CD4-positive, CD25-positive, alpha-beta regulatory T cell (primary cell): Measurements from ENCODE around the gene RUNX1. TPM values are rescaled to one million over a fixed set of nuclear protein-coding genes. Genes with fewer than 3 reads are reported as not detected.

Source experiments
- ATAC-seq, 2 donors: fragments of 150-1000 bp; cut with Tn5 transposase; one replicate each; pipeline ENCODE4 v1.10.0; 2021; ENCODE audit warnings: low read depth in 2 of 2, moderate number of reproducible peaks in 2 of 2, moderate library complexity in 1 of 2
- DNase-seq, 3 donors: peaks; one replicate each; pipeline versions ENCODE4 v3.0.0 to v3.0.0-alpha.2; 2012 to 2022; ENCODE audit warnings: mixed read lengths in 1 of 3
- H3K27ac ChIP-seq: one replicate; pipeline ENCODE4 v1.7.0; 2013; ENCODE audit warnings: mild to moderate bottlenecking, low read length; ENCODE audit not compliant: insufficient read depth, poor library complexity, severe bottlenecking
- H3K27me3 ChIP-seq: one replicate; pipeline ENCODE4 v1.7.0; 2013; ENCODE audit warnings: low read length; ENCODE audit not compliant: control insufficient read depth, insufficient read depth
- H3K36me3 ChIP-seq: one replicate; pipeline ENCODE4 v1.7.0; 2013; ENCODE audit warnings: mild to moderate bottlenecking, low read length, moderate library complexity; ENCODE audit not compliant: control insufficient read depth, insufficient read depth
- H3K4me1 ChIP-seq: 2 replicates; pipeline ENCODE4 v1.7.0; 2013; ENCODE audit warnings: mild to moderate bottlenecking, low read length; ENCODE audit not compliant: insufficient read depth, control insufficient read depth, poor library complexity, severe bottlenecking
- H3K4me3 ChIP-seq: one replicate; pipeline ENCODE4 v1.7.0; 2013; ENCODE audit warnings: low read depth, mild to moderate bottlenecking, low read length, moderate library complexity
- H3K9me3 ChIP-seq, 2 experiments: 1 replicate in 1 of 2; 2 replicates in 1 of 2; pipeline ENCODE4 v1.7.0; 2013; ENCODE audit warnings: low read length in 2 of 2, mild to moderate bottlenecking in 1 of 2, moderate library complexity in 1 of 2; ENCODE audit not compliant: control insufficient read depth in 2 of 2
- H3K27ac Mint-ChIP-seq, 3 donors: one replicate each; pipeline ENCODE4 v1.8.0; 2020 to 2022; ENCODE audit warnings: mild to moderate bottlenecking in 3 of 3, mixed read lengths in 3 of 3, moderate library complexity in 2 of 3
- H3K27me3 Mint-ChIP-seq: one replicate; pipeline ENCODE4 v1.8.0; 2022; ENCODE audit warnings: mild to moderate bottlenecking, mixed read lengths
- H3K36me3 Mint-ChIP-seq: one replicate; pipeline ENCODE4 v1.8.0; 2020; ENCODE audit warnings: mixed read lengths
- H3K4me1 Mint-ChIP-seq, 4 donors: one replicate each; pipeline ENCODE4 v1.8.0; 2020 to 2022; ENCODE audit warnings: mixed read lengths in 4 of 4, mild to moderate bottlenecking in 1 of 4
- H3K4me3 Mint-ChIP-seq, 4 donors: one replicate each; pipeline ENCODE4 v1.8.0; 2020 to 2022; ENCODE audit warnings: mild to moderate bottlenecking in 4 of 4, mixed read lengths in 4 of 4, moderate library complexity in 3 of 4
- H3K9me3 Mint-ChIP-seq, 7 donors: one replicate each; pipeline ENCODE4 v1.8.0; 2020 to 2022; ENCODE audit warnings: mixed read lengths in 7 of 7, mild to moderate bottlenecking in 3 of 7, moderate library complexity in 2 of 7
- polyA plus RNA-seq, 4 donors: library from polyadenylated mRNA; unstranded; fragments of 300-500 nt; fragmentation: Illumina TruSeq; gene quantifications; one replicate each; pipeline ENCODE4 v1.2.3, GENCODE V29; 2021
- total RNA-seq: library from RNA; stranded (reverse); gene quantifications from one replicate; pipeline ENCODE4 v1.2.3, GENCODE V29; 2022

RUNX1 gene
- total and polyA plus RNA-seq, 5 donors from 2014 or later: 14.2 to 133 (median 21.4) TPM

DNA sequence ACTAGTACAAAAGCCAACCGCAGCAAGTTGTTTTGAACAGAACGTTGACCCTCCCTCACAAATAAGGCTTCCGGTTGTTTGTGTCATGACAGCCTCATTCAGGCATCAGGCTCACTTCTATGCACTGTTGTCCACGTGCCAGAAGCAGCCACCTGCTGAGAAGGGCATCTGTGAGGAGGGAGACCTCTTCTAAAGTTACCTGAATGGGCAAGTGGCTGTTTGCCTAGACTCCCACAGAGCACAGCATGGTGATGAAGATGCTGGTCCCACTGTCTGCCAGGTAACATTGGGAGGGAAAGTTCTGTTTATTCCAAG lies 204.2 kb downstream of the RUNX1 start:
- Mint-ChIP-seq H3K27me3 (no peaks in the 10 kb centered on the region), H3K36me3 (peaks cover 44% of the 10 kb centered on the region), H3K27ac (peak overlapping the region; percentile 10 to 88 (median 48)), H3K4me3 (no peak overlapping the region), H3K4me1 (peaks cover 22 to 55% (median 38%) of the 10 kb centered on the region in 4 donors), H3K9me3 (no peaks in the 10 kb centered on the region)
- Histone ChIP-seq H3K9me3 (no peaks in the 10 kb centered on the region), H3K27me3 (no peaks in the 10 kb centered on the region), H3K36me3 (peaks cover 53% of the 10 kb centered on the region), H3K27ac (no peak overlapping the region), H3K4me3 (no peak overlapping the region), H3K4me1 (peaks cover 26% of the 10 kb centered on the region)
- no peak for ATAC-seq
- DNase-seq: no peak

DNA sequence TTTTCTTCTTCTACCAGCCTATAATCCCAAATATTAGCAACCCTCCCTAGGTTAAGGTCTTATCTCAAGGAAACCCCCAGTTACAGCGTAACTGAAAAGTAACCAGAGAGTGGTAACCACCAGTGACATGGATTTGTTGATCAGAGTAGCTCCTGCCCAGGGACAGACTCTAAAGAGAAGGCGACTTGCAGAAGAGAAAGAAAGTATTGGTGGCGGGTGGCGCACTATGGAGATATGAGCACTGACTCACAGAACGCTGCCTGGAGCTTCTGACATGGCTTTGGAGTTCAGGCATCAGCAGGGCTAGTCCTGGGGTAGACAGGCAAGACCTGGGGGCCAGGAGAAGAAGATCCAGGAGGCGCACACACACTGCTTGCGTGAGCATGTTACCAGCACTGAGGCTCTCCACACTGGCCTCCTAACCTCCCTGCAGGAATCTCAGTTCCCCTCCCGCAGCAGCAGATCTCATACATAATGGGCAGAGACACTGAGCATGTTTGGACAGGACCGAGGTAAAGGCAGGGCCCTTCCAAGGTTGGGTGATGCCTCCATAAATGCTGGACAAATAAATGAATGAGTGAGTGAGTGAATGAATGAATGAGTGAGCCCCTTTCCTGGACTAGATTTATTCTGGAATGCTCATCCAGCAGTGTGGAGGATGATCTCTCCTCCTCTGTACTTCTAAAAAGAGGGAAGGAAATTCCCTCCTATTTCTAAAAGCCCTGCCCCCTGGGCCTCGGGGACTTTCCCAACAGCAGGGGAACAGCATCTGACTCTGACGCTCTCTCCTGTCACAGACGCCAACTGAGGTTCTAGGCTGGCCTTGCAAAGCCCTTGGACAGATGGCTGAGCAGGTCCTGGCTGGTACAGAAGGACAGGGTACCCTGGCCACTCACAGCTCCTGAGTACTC lies 204.8 kb downstream of the RUNX1 start:
- Mint-ChIP-seq H3K27me3 (no peaks in the 10 kb centered on the region), H3K4me1 (peaks cover 22 to 60% (median 40%) of the 10 kb centered on the region in 4 donors), H3K9me3 (no peaks in the 10 kb centered on the region), H3K27ac (peak overlapping the region; percentile 10 to 88 (median 53)), H3K4me3 (no peak overlapping the region), H3K36me3 (peaks cover 49% of the 10 kb centered on the region)
- no peaks in the 10 kb centered on the region for H3K27me3 ChIP-seq
- no peak overlapping the region for H3K27ac ChIP-seq
- peaks cover 55% of the 10 kb centered on the region for H3K36me3 ChIP-seq
- no peaks in the 10 kb centered on the region for H3K9me3 ChIP-seq
- DNase-seq: no peak
- ATAC-seq: peak in 1 of 2 donors; percentile 31
- no peak overlapping the region for H3K4me3 ChIP-seq
- H3K4me1 ChIP-seq: peaks cover 30% of the 10 kb centered on the region

- Mint-ChIP-seq H3K4me3 (no peak overlapping the region), H3K36me3 (peaks cover 53% of the 10 kb centered on the region), H3K27me3 (no peaks in the 10 kb centered on the region), H3K9me3 (no peaks in the 10 kb centered on the region), H3K4me1 (peaks cover 22 to 65% (median 42%) of the 10 kb centered on the region in 4 donors), H3K27ac (peak overlapping the region in 2 of 3 donors; percentile 10 to 29)
- Histone ChIP-seq H3K4me3 (no peak overlapping the region), H3K27me3 (no peaks in the 10 kb centered on the region), H3K27ac (no peak overlapping the region), H3K4me1 (peaks cover 30% of the 10 kb centered on the region), H3K36me3 (peaks cover 60% of the 10 kb centered on the region), H3K9me3 (no peaks in the 10 kb centered on the region)
- ATAC-seq: no peak
- no peak for DNase-seq
These were observed 205.5 kb downstream of the RUNX1 start for GRCh38 chr21:34843562-34843961.

DNA sequence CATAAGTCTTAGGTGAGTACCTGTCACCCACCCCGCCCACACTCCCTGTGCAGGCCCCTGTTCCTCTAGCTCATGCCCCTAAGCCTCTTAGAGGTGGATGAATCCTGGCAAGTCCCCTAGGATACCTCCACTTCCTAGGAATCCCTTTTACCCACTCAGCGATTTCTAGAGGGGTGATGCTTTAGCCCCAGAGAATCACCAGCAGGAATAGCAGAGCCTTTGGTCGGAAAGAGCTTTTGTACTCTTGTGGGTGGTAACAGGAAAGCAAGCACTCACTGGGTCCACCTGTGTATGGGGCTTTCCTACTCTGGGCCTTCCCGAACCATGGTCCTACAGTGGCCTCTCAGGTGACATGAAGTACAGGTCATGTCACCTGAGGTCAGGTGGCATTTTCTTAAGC lies 207.9 kb downstream of the RUNX1 start:
- peaks cover 22% of the 10 kb centered on the region for H3K4me1 ChIP-seq
- ATAC-seq: no peak
- no peak overlapping the region for H3K4me3 ChIP-seq
- no peak overlapping the region for H3K27ac ChIP-seq
- Mint-ChIP-seq H3K4me1 (peaks cover 25 to 70% (median 51%) of the 10 kb centered on the region in 4 donors), H3K27ac (peak overlapping the region in 1 of 3 donors; percentile 68), H3K4me3 (no peak overlapping the region), H3K27me3 (no peaks in the 10 kb centered on the region), H3K36me3 (peaks cover 68% of the 10 kb centered on the region), H3K9me3 (no peaks in the 10 kb centered on the region)
- H3K36me3 ChIP-seq: peaks cover 66% of the 10 kb centered on the region
- DNase-seq: no peak
- no peaks in the 10 kb centered on the region for H3K27me3 ChIP-seq
- H3K9me3 ChIP-seq: no peaks in the 10 kb centered on the region

GRCh38 chr21:34840693-34841092 lies 208.4 kb downstream of the RUNX1 start:
- Mint-ChIP-seq H3K4me1 (peaks cover 21 to 70% (median 50%) of the 10 kb centered on the region in 4 donors), H3K9me3 (no peaks in the 10 kb centered on the region), H3K4me3 (no peak overlapping the region), H3K27ac (peak overlapping the region in 1 of 3 donors; percentile 33), H3K36me3 (peaks cover 66% of the 10 kb centered on the region), H3K27me3 (no peaks in the 10 kb centered on the region)
- Histone ChIP-seq H3K4me1 (peaks cover 22% of the 10 kb centered on the region), H3K27me3 (no peaks in the 10 kb centered on the region), H3K4me3 (no peak overlapping the region), H3K36me3 (peaks cover 71% of the 10 kb centered on the region), H3K9me3 (no peaks in the 10 kb centered on the region), H3K27ac (no peak overlapping the region)
- DNase-seq (no peak), ATAC-seq (no peak)

DNA sequence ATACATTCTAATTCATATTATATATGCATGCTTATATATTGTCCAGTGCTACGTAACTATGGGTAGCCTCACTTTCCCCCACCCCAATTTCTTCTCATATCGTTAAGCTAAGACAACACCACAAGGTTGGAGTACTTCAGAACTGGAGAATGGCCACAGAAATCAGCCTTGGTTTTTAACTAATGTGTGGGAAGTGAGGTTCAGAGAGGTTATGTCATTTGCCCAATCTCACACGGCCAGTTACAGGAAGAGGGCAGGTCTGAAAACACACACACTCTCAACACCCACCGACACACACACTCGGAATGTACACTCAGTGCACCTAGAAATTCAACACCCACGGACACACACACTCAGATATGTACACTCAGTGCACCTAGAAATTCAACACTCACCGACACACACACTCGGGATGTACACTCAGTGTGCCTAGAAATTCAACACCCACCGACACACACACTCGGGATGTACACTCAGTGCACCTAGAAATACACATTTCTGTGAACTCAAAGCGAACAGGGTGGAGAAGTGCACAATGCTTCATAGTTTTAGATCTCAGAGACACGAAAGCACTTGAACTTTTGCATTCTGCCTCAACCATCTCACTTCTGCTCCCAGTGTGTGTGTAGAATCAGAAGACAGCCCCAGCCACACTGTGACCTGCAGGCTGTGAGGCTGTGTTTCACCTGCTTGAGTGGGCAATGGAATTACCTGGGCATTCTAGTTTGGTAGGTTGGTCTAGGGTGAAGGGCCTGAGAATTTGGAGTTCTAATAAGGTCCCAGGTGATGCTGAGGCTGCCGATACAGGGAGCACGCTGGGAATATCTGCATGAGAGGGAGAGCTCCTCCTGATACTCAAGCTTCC lies 209.9 kb downstream of the RUNX1 start:
- no peak overlapping the region for H3K4me3 Mint-ChIP-seq
- Histone ChIP-seq H3K36me3 (peaks cover 75% of the 10 kb centered on the region), H3K27me3 (no peaks in the 10 kb centered on the region), H3K4me1 (peaks cover 21% of the 10 kb centered on the region), H3K4me3 (no peak overlapping the region), H3K9me3 (no peaks in the 10 kb centered on the region), H3K27ac (no peak overlapping the region)
- H3K27ac Mint-ChIP-seq: peak overlapping the region; percentile 33 to 70 (median 36)
- H3K36me3 Mint-ChIP-seq: peaks cover 51% of the 10 kb centered on the region
- no peaks in the 10 kb centered on the region for H3K27me3 Mint-ChIP-seq
- peaks cover 16 to 63% (median 42%) of the 10 kb centered on the region in 4 donors for H3K4me1 Mint-ChIP-seq
- H3K9me3 Mint-ChIP-seq: no peaks in the 10 kb centered on the region
- no peak for DNase-seq
- no peak for ATAC-seq

DNA sequence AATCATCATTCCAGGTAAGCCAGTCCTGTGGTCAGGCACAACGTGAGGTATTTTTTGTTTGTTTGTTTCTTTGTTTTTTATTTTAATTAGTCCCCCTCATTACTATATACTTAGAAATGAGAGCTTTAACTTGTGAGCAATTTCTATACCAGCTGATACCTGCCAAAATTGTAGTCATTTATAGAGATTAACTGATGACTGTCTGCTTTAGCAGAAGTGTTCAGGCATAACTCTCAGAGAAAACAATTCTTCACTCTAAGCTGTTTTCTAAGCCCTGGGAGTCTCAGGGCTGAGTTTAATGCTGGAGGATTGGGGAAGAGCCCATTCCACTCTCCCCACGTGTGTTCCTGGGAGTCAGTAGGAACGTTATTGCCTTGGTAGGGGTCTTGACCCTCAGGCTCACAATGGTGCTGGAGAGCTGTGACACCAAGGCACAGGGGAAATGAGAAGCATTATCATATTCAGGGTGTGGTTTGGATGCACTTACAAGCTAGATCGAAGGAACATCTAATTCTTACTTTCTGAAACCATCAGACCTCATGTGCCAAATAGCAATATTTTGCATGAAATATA lies 212.1 kb downstream of the RUNX1 start:
- no peak for DNase-seq
- no peaks in the 10 kb centered on the region for H3K9me3 Mint-ChIP-seq
- Histone ChIP-seq H3K4me3 (no peak overlapping the region), H3K27ac (no peak overlapping the region), H3K9me3 (no peaks in the 10 kb centered on the region), H3K4me1 (peaks cover 19% of the 10 kb centered on the region), H3K36me3 (peaks cover 90% of the 10 kb centered on the region), H3K27me3 (no peaks in the 10 kb centered on the region)
- peaks cover 12 to 52% (median 40%) of the 10 kb centered on the region in 4 donors for H3K4me1 Mint-ChIP-seq
- H3K27me3 Mint-ChIP-seq: no peaks in the 10 kb centered on the region
- H3K36me3 Mint-ChIP-seq: peaks cover 47% of the 10 kb centered on the region
- no peak overlapping the region for H3K4me3 Mint-ChIP-seq
- H3K27ac Mint-ChIP-seq: peak overlapping the region in 2 of 3 donors; percentile 36 to 75
- ATAC-seq: no peak
